ENCODE measurements around the gene ARHGAP27. TPM values are rescaled to one million over a fixed set of nuclear protein-coding genes. Genes with fewer than 3 reads are reported as not detected.

The ARHGAP27 gene
- total and polyA plus RNA-seq, 2 of the 13 experiments (the other 11 are each of a cell fraction or from before 2014, with no cell fraction given): 15.5 to 18.9 TPM

- ChIA-PET POLR2A (interaction anchor here (0.9 to 2.6 kb wide), 3 partner anchors 13 to 108 kb away, joined by 3 to 7 read pairs (median 3); no protein-coding TSS in a partner anchor), CTCF (ENCODE audit: low intra/inter-chr PET ratio, low total read pairs) (interaction anchor here (0.9 to 7.1 kb wide), 9 partner anchors 10 to 165 kb away, joined by 3 to 114 read pairs (median 8); no protein-coding TSS in a partner anchor)
- no peaks in the 10 kb centered on the region for H3K9me3 ChIP-seq (ENCODE audit: low read length)
- H2AFZ ChIP-seq (ENCODE audit: low read length): no peak overlapping the region
- H3K9ac ChIP-seq (ENCODE audit: insufficient read depth, low read depth, low read length): no peak overlapping the region
- no peaks in the 10 kb centered on the region for H3K36me3 ChIP-seq (replicated peaks in 1 of 2; ENCODE audit: control insufficient read depth in 1 of 2, insufficient read depth in 2 of 2, low read length in 2 of 2)
- peaks cover 0 to 47% of the 10 kb centered on the region in 2 experiments; a peak in 3 of 5 replicates for H3K27me3 ChIP-seq (ENCODE audit: control insufficient read depth in 1 of 2, insufficient read depth in 2 of 2, low read length in 2 of 2)
- peak overlapping the region; percentile 37; the same call in 1 of the 2 replicates for H3K4me2 ChIP-seq (ENCODE audit: low read depth, low read length)
- DNase-seq (ENCODE audit: low spot score) (no peak), ATAC-seq (peak; percentile 55), FAIRE-seq (no peak)
- 26% methylated on average over 20 of the region's 20 CpGs for WGBS (ENCODE audit: low lambda C conversion rate)
- no peak overlapping the region for H3K4me3 ChIP-seq (replicated peaks in 1 of 3; ENCODE audit: insufficient read depth in 1 of 3, low read depth in 2 of 3, low read length in 3 of 3)
- in situ Hi-C loops (cut with HindIII; ENCODE audit: extremely low pct_ligation_motif_present, low pct_unique_long_range_greater_than_20kb) (loop anchor here (5.0 kb wide), 1 partner anchor 108 kb away; no protein-coding TSS in a partner anchor), intact Hi-C loops (cut with micrococcal nuclease; ENCODE audit: unreplicated experiment) (loop anchor here (1.0 to 2.0 kb wide), 6 partner anchors 72 to 166 kb away; no protein-coding TSS in a partner anchor)
- no TSS peak for BruUV-seq (replicated peaks)
- no peaks in the 10 kb centered on the region for H4K20me1 ChIP-seq (ENCODE audit: insufficient read depth, low read length)
- peaks cover 14% of the 10 kb centered on the region for H3K4me1 ChIP-seq (ENCODE audit: insufficient read depth, low read length)
- H3K79me2 ChIP-seq (ENCODE audit: insufficient read depth, low read length): no peaks in the 10 kb centered on the region
- no peak overlapping the region for H3K27ac ChIP-seq (ENCODE audit: extremely low read length, insufficient read depth, low read length)
- peak; percentile 52; the same call in 1 of the 2 replicates for TF ChIP-seq IRF9 (CRISPR knock-in tag; IDR thresholded peaks at IDR 0.05; ENCODE audit: borderline replicate concordance)
- TF ChIP-seq PHF20 (CRISPR knock-in tag; IDR thresholded peaks at IDR 0.05): no peak
- peak; percentile 12; the same call in 1 of the 2 replicates for TF ChIP-seq MAX (IDR thresholded peaks at IDR 0.05)
- peak; percentile 37; the same call in 1 of the 2 replicates for TF ChIP-seq ZNF143 (CRISPR knock-in tag; IDR thresholded peaks at IDR 0.05)
- no peak for TF ChIP-seq ZNF263 (CRISPR knock-in tag; IDR thresholded peaks at IDR 0.05)
- TF ChIP-seq ARNTL (CRISPR knock-in tag; IDR thresholded peaks at IDR 0.05): no peak
- no peak for TF ChIP-seq MIER3 (CRISPR knock-in tag; IDR thresholded peaks at IDR 0.05; ENCODE audit: borderline replicate concordance)
- no peak for TF ChIP-seq TEAD3 (CRISPR knock-in tag; optimal IDR thresholded peaks at IDR 0.05; ENCODE audit: borderline replicate concordance)
- TF ChIP-seq ZFX (CRISPR knock-in tag; IDR thresholded peaks at IDR 0.05; ENCODE audit: low read depth): peak; percentile 1; the same call in 1 of the 2 replicates
- TF ChIP-seq FUBP1 (CRISPR knock-in tag; IDR thresholded peaks at IDR 0.05; ENCODE audit: borderline replicate concordance): 0 out of 2 replicates have a peak, but pooled peaks have one; percentile 43
- TF ChIP-seq ZNF556 (CRISPR knock-in tag; IDR thresholded peaks at IDR 0.05; ENCODE audit: borderline replicate concordance): no peak
- no peak for TF ChIP-seq AKNA (CRISPR knock-in tag; IDR thresholded peaks at IDR 0.05; ENCODE audit: borderline replicate concordance)
- TF ChIP-seq TBX2 (CRISPR knock-in tag; IDR thresholded peaks at IDR 0.05; ENCODE audit: borderline replicate concordance): peak; percentile 12; the same call in 1 of the 2 replicates
- TF ChIP-seq ZZZ3 (CRISPR knock-in tag; IDR thresholded peaks at IDR 0.05; ENCODE audit: borderline replicate concordance): no peak
- TF ChIP-seq REL (CRISPR knock-in tag; conservative IDR thresholded peaks at IDR 0.05): no peak
- no peak for TF ChIP-seq BHLHE40 (IDR thresholded peaks at IDR 0.05; ENCODE audit: low read length)
These were observed 47.8 kb downstream of the ARHGAP27 start for GRCh38 chr17:45384789-45385262.

Measured in HepG2 (cell line).